DLD1 (cell line): ENCODE data around the gene DET1.
"Not testable (repeated sequence)": the region's sequence is repeated elsewhere in the genome, so short reads cannot be mapped to it uniquely, and the experiment has no call there.

Experiments used
- in situ Hi-C: cut with HindIII; loops from 2 replicates; pipeline ENCODE4 v1.10.0; 2017; ENCODE audit warnings: low sequenced_read_pairs

DET1 gene

DNA sequence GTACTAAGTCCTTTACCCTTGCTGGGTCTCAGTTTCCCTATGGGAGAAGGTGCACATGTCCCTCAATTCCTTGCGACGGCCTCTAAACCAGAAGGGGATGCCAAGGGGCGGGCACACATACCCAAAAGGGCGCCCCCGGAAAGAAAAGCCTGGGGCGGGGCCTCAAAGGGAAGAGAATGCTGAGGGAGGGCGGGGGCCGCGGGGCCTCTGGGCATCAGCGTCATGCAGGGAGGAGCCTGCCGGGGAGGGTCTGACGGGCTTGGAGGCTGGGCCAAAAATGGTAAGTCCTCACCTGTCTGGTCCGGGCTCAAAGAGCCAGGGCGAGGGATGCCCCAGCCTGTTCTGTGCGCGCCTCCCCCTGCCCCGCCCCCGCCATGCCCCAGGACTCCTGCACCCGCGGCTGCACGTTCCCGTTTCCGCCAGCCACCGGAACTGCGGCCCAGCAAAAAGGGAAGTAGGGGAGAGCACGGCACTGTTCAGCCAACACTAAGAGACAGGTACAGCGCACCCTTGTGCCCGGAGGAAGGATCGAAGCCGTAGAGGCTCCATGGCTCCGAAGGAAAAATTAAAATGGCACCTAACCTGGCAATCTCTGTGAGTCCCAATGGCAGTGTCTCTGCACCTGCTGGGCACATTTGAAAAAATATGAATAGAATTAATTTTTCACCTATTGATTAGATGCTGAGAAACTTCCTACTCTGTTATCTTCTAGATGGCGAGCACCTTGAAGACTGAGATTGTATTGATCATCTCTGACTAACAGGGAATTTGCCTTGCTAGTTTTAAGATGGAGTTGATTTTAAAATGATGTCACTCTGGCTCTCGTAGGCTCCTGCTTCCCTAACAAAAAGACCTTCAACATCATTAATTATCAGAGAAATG is at the start of gene DET1:
Gene DET1, minus strand, starts transcription at position 434 of the 882 bp plus-strand sequence. CDS start 14,976 bp downstream, outside the sequence.
- in situ Hi-C loops = no loop called here

DNA sequence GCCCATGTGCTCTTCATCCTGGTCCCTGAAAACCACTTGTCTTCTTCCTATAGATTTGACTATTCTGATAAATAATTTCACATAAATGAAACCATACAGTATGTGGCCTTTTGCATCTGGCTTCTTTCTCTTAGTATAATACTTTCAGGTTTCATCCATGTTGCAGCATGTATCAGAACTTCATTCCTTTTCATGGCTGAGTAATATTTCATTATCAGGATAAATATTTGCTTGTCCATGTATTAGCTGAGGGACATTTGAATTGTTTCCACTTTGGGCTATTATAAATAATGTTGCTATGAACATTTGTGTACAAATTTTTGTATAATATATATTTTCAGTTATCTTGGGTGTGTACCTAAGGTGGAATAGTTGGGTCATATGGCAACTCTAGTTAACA is 44.9 kb upstream of the DET1 start:
- in situ Hi-C loops = no loop called here

DNA sequence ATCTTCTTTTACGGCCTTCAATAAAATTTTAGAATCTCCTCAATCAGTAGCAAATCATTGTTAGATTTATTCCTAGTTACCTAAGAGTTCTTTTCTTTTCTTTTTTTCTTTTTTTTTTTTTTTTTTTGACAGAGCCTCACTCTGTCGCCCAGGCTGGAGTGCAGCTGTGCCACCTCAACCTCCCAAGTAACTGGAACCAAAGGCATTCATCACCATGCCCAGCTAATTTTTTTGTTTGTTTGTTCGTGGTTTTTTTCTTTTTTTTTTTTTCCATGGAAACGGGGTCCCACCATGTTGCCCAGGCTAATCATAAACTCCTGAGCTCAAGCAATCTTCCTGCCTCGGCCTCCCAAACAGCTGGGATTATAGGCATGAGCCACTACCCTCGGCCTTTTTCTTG is 44.3 kb upstream of the DET1 start:
- in situ Hi-C loops = no loop called here

DNA sequence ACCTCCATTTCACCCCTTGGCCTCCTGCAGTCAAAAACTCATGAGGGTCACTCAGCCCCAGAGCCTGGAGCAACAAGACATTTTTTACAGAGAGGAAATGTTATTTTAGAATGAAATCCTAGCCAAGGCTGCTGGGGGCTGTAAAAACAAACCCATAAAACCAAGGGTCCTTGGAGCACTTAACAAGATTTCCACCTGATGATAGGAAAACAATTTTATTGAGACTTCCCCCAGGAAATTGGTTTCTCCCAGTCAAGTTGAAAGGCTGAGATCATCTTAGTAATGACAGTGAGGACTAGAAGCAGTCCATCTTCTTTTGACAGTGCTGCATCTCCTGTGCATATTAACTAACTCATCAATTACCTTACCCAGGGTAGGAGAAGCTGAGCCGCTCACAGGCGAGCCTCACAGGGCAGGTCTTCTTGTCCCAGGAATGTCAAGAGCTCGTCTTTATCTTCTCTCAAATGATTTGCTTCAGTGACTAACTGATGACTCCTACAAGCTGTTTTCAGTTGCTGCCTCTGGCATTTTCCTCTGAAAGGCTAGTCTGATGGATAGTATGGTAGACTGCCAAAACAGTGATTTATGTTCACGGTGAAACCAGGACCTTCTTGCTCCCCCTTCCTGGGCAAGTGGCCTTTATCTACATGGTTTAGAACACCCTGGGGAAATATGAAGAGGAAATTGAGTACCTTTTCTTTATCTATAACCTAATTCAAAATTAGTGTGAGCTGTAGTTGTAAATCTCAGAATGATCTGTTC is 40.1 kb upstream of the DET1 start:
- in situ Hi-C loops = no loop called here

DNA sequence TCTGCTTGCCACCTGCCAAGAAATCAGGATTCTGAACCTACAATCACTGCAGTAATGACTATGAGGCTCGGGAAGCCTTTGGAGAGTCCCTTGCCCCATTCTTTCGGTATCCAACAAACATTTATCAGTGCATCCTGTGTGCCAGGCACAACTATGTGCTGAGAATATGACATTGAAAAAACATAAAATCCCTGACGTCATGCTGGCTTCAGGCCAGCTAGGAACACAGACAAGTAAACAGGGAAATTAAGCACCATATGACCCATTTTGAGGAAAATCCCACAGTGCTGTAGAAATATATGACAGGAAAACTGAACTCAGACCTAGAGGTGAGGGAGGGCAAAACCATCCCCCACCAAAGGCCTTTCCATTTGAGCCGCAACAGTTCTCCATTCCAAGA is 34.1 kb upstream of the DET1 start:
- in situ Hi-C loops = no loop called here

DNA sequence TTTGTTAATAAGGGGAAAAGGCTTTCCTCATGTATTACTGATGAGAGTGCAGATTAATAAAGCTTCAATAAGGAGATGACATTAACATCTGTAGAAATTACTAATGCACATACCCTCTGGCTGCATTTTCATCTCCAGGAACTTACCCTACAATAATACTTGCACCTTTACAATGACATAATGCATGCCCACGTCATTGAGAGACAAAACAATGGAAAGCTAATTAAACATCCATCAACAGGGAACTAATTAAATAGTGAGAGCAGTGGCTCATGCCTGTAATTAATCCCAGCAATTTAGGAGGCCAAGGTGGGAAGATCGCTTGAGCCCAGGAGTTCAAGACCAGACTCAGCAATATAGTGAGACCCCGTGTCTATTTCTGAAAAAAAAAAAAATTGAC is 32.8 kb upstream of the DET1 start:
- in situ Hi-C loops = no loop called here

DNA sequence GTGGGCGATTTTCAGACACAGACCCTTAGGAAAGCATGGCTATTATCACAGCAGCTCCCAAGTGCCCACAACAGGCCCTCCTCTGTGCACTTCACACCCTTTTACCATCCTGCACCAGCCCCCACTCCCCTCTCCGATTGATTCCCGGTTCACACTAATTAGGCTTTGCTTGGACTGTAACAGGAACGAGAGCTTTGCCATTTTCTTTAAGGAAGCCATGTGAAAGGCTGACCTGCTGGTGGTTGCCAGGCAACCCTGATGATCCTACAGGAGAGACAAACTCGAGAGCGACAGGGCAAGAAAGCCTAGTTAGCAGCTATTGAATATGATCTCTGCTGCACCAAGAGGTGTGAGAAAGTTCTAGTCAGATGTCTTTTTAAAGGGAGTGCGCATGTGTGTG is 28.2 kb upstream of the DET1 start:
- in situ Hi-C loops = no loop called here

DNA sequence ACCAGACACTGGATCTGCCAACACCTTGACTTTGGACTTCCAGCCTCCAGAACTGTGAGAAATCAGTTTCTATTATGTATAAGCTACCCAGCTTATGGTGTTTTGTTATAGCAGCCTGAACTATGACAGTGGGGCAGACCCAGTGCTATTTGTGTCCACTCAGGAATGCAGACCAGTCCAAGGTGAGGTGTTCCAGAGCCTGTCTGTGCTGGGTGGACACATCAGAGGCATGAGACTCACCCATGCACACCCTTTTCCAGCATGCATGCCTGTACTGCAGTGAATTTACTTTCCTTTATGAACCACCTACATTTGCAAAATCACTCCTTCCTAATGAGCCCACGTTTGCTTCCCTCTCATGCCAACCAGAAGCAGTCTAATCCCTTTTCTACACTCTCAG is 27.6 kb upstream of the DET1 start:
- in situ Hi-C loops = no loop called here

DNA sequence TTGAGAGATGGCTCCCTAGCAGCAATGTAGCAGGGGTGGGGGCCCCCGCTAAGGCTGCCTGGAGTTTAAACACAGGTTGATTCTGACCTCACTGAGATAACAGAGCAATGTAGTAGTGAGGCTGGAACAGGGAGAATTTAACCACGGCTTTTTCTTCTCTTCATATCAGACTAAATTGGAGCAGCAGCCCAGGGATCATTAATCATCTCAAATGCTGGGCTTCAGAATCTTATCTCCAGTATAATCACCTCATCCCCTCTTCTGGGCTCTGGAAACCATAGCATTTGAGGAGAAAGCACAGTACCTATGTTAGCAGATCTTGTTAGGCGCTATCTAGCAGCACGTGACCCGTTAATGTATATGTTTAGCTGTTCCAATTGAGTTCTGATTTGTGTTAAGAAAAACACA is 25.4 kb upstream of the DET1 start:
- in situ Hi-C loops = no loop called here

DNA sequence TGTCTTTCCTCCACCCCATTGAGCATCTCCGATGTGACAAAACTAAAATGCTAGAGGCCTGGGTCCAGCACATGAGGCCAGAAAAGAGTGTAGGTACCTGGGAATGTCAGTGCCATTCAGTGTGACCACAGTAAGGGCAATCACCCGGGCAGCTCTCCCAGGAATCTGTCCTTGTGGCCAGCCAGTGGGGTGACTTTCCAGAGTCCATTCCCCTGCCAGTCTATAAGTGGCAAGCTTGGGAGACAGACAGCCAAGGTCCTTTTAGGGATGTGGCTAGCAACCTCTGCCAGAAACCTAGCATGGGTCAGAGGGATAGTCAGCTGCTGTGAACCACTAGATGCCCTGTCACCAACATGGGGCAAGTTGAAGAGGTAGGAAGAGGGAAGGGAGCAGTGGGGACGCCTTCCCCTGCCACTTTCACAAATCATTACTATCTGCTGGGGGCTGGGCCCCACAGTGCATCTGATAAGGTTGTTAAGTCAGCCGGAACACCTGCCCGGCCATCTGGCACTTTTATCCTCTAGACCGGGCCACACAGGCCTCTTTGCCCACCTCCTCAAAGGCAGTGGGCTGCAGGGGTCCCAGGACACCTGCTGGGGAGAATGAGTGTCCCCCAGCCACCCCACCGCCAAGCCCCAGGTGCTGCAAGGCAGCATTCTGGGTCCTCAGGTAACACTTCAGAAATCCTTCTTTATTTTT is 24.8 kb upstream of the DET1 start:
- in situ Hi-C loops = no loop called here

DNA sequence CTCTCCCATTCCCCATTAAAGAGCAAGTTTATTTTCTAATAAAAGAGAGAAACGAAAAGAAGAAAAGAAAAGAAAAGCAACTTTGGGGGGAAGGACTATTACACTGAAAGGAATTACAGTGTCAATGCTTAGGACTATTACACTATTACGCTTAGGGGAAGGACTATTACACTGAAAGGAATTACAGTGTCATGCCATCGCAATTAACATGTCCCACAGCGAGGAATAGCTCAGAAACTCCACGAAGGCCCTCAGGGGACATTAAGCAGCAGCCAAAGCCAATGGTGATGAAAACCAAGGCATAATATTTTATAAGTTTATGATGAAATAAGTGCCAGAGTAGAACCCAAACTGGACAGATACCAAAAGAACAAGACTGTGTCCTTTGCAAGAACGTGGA is 22.1 kb upstream of the DET1 start:
- in situ Hi-C loops = no loop called here

DNA sequence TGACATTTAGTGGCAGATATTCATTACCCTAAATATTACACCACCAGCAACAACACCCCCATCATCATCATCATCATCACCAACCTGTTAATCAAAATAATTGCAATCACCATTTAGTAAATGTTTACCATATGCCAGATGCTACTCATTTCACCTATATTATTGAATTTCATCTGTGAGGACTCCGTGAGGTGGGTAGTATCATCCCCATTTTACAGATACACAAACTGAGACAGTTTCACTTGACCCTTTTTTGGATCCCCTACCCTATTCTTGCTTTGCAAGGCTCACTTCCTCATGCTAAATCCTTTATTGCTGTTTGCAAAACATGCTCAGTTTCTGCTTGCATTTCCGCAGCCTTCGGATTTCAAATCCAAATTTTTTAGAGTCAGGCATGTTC is 18.3 kb upstream of the DET1 start:
- in situ Hi-C loops = no loop called here

DNA sequence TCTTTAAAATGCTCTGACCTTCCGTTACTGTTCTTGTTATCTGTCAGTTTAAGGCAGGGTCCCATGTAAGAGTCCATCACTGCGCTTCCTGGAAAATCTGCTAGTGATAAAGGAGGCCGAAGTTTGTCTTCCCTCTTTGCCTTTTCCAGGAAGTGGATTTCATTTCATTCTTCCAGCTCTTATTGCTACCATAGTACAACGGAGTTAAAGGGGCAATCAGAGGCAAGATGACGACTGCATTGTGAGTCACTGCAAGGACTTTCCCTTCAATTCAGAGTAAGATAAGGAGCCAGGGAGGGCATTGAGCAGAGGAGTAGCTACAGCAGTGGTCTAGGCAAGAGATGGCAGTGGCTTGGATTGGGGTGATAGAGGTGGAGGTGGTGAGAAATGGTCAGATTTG is 17.2 kb upstream of the DET1 start:
- in situ Hi-C loops = no loop called here

DNA sequence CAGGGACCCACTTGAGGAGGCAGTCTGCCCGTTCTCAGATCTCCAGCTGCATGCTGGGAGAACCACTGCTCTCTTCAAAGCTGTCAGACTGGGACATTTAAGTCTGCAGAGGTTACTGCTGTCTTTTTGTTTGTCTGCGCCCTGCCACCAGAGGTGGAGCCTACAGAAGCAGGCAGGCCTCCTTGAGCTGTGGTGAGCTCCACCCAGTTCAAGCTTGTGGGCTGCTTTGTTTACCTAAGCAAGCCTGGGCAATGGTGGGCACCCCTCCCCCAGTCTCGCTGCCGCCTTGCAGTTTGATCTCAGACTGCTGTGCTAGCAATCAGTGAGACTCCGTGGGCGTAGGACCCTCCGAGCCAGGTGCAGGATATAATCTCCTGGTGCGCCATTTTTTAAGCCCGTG is 13.1 kb upstream of the DET1 start:
- in situ Hi-C loops = not testable (repeated sequence)

DNA sequence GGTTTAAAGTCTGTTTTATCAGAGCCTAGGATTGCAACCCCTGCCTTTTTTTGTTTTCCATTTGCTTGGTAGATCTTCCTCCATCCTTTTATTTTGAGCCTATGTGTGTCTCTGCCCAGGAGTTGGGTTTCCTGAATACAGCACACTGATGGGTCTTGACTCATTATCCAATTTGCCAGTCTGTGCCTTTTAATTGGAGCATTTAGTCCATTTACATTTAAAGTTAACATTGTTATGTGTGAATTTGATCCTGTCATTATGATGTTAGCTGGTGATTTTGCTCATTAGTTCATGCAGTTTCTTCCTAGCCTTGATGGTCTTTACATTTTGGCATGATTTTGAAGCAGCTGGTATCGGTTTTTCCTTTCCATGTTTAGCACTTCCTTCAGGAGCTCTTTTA is 11.5 kb upstream of the DET1 start:
- in situ Hi-C loops = not testable (repeated sequence)

DNA sequence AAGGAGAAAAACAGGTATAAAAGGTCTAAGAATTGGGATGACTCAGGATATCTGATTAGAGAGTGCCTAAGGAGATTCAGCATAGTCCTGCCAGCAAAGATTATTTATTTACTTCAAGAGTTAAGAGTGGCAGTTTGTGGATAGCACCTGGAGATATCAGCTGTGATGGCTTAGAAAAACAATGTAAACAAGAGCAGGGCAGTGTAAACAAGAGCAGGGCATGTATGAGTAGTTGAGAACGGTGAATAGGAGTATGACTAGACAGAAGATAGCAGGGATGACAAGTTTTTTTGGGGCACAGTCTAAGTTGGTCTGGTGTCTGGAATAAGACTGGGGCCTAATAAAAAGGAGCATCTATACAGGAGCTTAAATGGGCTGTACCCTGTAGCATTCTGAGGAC is 1.5 kb upstream of the DET1 start:
- in situ Hi-C loops = not testable (repeated sequence)

DNA sequence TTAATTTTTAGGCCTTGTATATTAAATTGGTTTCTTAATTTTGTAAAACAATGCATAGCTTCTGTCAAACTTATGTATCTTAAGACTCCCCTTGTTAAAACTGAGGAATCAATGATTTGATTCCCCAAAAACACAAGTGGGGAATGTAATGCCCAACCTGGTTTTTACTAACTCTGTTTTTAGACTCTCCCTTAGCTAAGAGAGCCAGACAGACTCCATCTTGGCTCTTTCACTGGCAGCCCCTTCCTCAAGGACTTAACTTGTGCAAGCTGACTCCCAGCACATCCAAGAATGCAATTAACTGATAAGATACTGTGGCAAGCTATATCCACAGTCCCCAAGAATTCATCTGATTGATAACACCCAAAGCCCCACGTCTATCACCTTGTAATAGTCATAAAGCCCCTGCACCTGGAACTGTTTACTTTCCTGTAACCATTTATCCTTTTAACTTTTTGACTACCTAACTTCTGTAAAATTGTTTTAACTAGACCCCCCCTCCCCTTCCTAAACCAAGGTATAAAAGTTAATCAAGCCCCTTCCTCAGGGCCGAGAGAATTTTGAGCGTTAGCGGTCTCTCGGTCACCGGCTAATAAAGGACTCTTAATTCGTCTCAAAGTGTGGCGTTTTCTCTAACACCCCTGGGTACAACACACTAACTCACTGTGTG is 768 bp downstream of the DET1 start:
- in situ Hi-C loops = not testable (repeated sequence)

DNA sequence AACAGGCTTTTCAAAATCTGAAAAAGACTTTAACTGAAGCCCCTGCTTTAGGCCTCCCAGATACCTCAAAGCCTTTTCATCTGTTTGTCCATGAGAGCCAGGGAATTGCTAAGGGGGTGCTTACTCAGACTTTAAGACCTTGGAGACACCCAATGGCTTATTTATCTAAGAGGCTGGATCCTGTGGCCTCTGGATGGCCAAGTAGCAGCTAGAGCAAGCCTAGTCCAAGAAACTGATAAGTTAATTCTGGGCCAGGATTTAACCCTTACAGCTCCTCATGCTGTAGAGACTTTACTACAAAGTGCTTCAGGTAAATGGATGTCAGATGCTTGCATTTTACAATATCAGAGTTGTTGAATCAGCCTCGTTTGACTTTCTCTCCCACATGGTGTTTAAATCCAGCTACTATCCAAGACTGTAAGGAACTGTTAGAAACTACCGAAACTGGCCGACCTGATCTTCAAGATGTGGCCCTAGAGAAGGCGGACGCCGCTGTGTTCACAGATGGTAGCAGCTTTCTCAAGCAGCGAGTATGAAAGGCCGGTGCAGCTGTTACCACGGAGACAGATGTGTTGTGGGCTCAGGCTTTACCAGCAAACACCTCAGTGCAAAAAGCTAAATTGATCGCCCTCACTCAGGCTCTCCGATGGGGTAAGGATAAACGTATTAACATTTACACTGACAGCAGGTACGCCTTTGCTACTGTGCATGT is 3.3 kb downstream of the DET1 start:
- in situ Hi-C loops = no loop called here

DNA sequence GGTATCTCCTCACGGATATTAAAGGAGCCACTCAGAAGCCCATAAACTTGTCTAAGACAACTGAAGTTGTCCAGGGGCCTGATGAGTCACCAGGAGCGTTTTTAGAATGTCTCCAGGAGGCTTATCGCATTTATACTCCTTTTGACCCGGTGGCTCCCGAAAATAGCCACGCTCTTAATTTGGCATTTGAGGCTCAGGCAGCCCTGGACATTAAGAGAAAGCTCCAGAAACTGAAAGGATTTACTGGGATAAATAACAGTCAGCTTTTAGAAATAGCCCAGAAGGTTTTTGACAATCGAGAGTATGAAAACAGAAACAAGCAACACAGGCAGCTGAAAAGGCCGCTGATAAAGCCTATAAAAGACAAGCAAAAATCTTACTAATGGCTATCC is 4.1 kb downstream of the DET1 start:
- in situ Hi-C loops = no loop called here

DNA sequence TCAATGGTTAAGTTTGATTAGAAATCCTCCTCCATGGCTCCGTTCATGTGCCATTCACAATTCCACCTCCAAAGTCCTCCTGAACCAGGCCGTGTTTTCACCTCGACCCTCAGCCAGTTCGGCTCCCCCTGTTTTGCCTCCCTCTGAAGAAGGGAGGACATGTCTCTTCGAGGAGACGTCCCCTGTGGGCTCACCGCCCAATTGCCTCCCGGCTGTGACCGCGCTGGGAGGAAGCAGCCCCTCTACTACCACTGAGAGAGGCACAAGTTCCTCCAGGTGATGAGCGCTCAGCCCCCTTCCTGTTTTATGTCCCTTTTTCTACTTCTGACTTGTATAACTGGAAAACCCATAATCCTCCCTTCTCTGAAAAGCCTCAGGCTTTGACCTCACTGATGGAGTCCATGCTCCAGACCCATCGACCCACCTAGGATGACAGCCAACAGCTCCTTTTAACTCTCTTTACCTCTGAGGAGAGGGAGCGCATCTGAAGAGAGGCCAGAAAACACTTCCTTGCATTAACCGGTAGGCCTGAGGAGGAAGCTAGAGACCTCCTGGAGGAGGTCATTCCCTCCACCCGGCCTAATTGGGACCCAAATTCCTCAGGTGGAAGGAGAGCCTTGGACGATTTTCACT is 4.7 kb downstream of the DET1 start:
- in situ Hi-C loops = no loop called here
